Immature natural killer cell (primary cell): ENCODE results near the gene HOXB3. TPM values are rescaled to one million over a fixed set of nuclear protein-coding genes. Genes with fewer than 3 reads are reported as not detected.

Source experiments
- DNase-seq, 3 donors: peaks; one replicate each; pipeline ENCODE4 v3.0.0; 2022; ENCODE audit warnings: mixed read lengths in 1 of 3
- H3K27ac Mint-ChIP-seq, 6 donors: one replicate each; pipeline ENCODE4 v1.8.0; 2020; ENCODE audit warnings: mixed read lengths in 6 of 6, mild to moderate bottlenecking in 5 of 6, inconsistent platforms in 4 of 6, moderate library complexity in 3 of 6
- H3K27me3 Mint-ChIP-seq, 3 donors: one replicate each; pipeline ENCODE4 v1.8.0; 2020 to 2021; ENCODE audit warnings: low read depth in 3 of 3, mild to moderate bottlenecking in 3 of 3, mixed read lengths in 3 of 3, moderate library complexity in 3 of 3, inconsistent platforms in 1 of 3
- H3K36me3 Mint-ChIP-seq, 3 donors: one replicate each; pipeline ENCODE4 v1.8.0; 2020; ENCODE audit warnings: mixed read lengths in 3 of 3, inconsistent platforms in 2 of 3, mild to moderate bottlenecking in 2 of 3
- H3K4me1 Mint-ChIP-seq, 2 donors: one replicate each; pipeline ENCODE4 v1.8.0; 2020; ENCODE audit warnings: inconsistent platforms in 2 of 2, mild to moderate bottlenecking in 2 of 2, mixed read lengths in 2 of 2, moderate library complexity in 1 of 2
- H3K4me3 Mint-ChIP-seq, 5 donors: one replicate each; pipeline ENCODE4 v1.8.0; 2020; ENCODE audit warnings: mild to moderate bottlenecking in 5 of 5, mixed read lengths in 5 of 5, inconsistent platforms in 3 of 5, moderate library complexity in 3 of 5
- H3K9me3 Mint-ChIP-seq, 6 donors: one replicate each; pipeline ENCODE4 v1.8.0; 2020; ENCODE audit warnings: mild to moderate bottlenecking in 6 of 6, mixed read lengths in 6 of 6, inconsistent platforms in 4 of 6, moderate library complexity in 3 of 6
- polyA plus RNA-seq, 3 donors: library from polyadenylated mRNA; unstranded; fragments of 300-500 nt; fragmentation: Illumina TruSeq; gene quantifications; one replicate each; pipeline ENCODE4 v1.2.3, GENCODE V29; 2021

The HOXB3 gene
- polyA plus RNA-seq, 3 donors from 2014 or later = 0.26 to 0.45 TPM; not detected in 1

DNA sequence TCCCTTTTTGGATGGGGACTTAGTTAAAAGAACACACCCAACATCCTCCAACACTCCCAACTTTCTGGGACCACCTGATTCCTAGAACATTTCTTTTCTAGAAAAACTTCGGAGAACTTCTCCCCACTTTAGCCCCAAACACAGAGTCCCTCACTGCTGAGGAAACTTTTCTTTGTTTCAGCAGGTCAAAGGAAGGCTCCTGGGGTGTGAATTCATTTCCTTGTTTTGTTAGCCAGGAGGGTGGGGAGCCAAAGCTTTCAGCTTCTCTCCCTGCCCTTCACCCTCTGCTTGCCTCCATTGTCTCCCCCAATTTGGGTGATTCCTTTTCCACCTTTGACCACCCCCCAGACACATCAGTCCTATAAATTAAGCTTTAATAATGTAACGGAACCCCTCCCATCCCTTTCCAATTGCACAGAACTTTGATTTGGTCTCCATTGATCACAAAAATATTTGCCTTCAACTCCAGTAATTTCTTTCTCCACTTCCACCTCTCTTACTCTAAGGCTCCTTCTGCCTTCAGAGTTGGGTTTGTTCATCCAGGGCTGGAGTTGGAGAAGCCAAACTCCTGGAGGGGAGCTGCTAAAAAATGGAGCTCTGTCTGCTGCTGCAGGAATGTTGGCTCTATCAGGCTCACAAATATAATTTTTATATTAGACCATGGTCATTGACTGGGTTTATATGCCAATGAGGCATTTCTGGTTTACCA, 22.2 kb downstream of the HOXB3 start:
- H3K27ac Mint-ChIP-seq = no peak overlapping the region
- H3K27me3 Mint-ChIP-seq = peaks cover 2 to 5% (median 4%) of the 10 kb centered on the region in 3 donors
- no peak overlapping the region for H3K4me3 Mint-ChIP-seq
- H3K36me3 Mint-ChIP-seq = peaks cover 0 to 22% (median 12%) of the 10 kb centered on the region in 3 donors
- DNase-seq = no peak
- no peaks in the 10 kb centered on the region for H3K9me3 Mint-ChIP-seq
- peaks cover 3 to 7% of the 10 kb centered on the region in 2 donors for H3K4me1 Mint-ChIP-seq

DNA sequence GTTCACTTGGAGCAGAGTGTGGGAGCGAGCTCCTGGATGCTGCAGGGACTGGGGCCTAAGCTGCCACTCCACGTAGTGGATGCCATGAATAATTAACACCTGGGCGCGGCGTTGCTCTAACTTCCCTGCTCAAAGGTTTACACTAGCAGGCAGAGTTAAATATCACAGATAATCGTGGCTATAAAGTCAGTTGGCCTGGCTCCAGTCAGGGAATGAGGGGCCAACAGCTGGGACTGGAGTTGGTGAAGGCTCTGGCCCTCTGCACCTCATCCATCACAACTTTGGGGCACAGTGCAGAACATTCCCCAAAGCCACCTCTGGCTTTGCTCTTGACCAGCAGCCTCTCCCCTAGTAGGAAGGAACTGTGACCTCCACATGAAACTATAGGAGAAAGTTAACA, 22.8 kb downstream of the HOXB3 start:
- Mint-ChIP-seq H3K36me3 (peaks cover 0 to 22% (median 12%) of the 10 kb centered on the region in 3 donors), H3K27ac (no peak overlapping the region), H3K4me1 (peaks cover 7 to 11% of the 10 kb centered on the region in 2 donors), H3K4me3 (no peak overlapping the region), H3K9me3 (no peaks in the 10 kb centered on the region), H3K27me3 (peaks cover 2 to 5% (median 4%) of the 10 kb centered on the region in 3 donors)
- no peak for DNase-seq

DNA sequence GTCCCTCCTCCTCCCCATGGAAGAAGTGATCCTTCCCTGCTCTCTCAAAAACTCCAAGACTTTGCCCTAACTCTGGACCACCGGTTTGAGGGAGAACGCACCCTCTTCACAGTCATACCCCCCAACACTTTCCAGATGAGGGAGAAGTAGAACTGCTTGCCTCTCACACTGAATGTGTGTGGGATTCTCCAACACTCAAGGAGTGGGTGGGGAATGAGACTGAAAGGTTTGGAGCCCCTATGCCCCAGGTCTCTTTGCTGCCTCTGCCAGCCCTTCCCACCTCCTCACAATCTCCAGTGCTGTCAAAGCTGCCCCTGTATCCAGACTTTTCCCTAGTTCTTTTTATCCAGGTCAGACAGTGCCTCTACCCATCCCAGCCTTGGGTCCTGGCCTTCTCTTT, 23.3 kb downstream of the HOXB3 start:
- H3K4me3 Mint-ChIP-seq = no peak overlapping the region
- no peak for DNase-seq
- H3K27me3 Mint-ChIP-seq = peaks cover 2 to 5% (median 4%) of the 10 kb centered on the region in 3 donors
- peaks cover 12 to 16% of the 10 kb centered on the region in 2 donors for H3K4me1 Mint-ChIP-seq
- no peak overlapping the region for H3K27ac Mint-ChIP-seq
- no peaks in the 10 kb centered on the region for H3K9me3 Mint-ChIP-seq
- peaks cover 0 to 23% (median 9%) of the 10 kb centered on the region in 3 donors for H3K36me3 Mint-ChIP-seq

DNA sequence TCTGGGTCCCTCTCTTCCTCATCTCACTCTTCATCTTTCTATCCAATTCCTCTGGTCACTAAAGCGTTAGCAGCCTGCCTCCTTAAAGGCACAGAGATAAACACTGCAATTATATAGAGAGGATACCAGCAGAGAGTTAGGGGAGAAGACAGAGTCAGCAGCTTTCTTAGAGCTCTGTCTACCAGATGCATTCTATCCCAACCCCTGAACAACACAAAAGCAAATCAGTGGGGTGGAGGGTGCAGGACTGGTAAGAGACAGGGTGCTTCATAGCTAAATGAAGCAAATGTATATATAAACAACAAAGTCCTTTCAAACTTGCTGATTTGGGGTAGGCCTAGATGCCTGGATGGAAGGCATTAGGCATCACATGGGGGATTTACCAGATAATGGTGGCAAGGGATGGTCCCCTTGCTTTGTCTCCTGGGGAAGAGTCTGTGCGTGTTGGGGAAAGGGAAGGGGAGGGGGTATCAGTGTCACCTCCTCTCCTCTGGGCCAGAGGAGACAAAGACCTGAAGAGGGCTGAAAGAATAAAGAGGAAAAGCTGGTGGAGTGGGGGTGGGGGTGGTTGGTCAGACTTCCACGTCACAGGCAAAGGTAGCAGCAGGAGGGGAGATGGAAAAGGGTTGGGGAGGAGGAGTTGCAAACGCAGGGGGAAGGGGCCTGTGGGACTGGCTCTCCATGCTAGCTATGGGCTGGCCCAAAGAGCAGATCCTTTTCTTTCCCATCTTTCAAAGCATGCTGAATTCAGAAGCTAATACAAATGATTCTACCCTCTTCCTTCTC, 23.9 kb downstream of the HOXB3 start:
- Mint-ChIP-seq H3K27me3 (peaks cover 2 to 4% (median 3%) of the 10 kb centered on the region in 3 donors), H3K4me1 (peaks cover 18 to 22% of the 10 kb centered on the region in 2 donors), H3K36me3 (peaks cover 0 to 19% (median 5%) of the 10 kb centered on the region in 3 donors), H3K4me3 (no peak overlapping the region), H3K9me3 (no peaks in the 10 kb centered on the region), H3K27ac (no peak overlapping the region)
- no peak for DNase-seq

DNA sequence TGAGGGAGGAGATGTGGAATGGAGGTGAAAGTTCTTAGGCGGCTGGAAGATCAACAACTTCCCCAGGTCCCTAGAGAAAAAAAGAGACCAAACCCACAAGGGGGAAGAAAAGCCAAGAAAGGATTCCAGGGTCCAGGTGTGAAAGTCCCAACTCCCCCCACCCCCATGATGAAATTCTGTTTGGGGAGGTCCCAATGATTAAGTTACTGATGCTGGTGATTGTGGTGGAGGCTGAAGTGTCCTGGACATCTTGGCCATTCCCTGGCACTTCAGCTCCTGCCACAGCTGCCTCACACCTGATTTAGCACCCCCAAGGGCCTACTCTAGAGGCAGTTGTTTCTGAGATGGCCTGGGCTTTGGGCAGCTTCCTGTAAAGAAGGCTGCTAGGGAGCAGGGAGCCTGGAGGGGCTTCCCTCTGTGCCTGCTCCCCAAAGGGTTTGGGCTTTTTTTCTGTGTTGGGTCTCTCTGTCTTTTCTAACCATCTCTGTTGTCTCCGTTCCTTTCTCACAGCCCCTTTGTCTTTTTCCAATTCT, 25.0 kb downstream of the HOXB3 start:
- H3K27ac Mint-ChIP-seq = no peak overlapping the region
- H3K9me3 Mint-ChIP-seq = no peaks in the 10 kb centered on the region
- H3K4me3 Mint-ChIP-seq = no peak overlapping the region
- peaks cover 22 to 23% of the 10 kb centered on the region in 2 donors for H3K4me1 Mint-ChIP-seq
- DNase-seq = no peak
- peaks cover 2 to 6% (median 3%) of the 10 kb centered on the region in 3 donors for H3K27me3 Mint-ChIP-seq
- H3K36me3 Mint-ChIP-seq = peaks cover 0 to 19% (median 5%) of the 10 kb centered on the region in 3 donors

DNA sequence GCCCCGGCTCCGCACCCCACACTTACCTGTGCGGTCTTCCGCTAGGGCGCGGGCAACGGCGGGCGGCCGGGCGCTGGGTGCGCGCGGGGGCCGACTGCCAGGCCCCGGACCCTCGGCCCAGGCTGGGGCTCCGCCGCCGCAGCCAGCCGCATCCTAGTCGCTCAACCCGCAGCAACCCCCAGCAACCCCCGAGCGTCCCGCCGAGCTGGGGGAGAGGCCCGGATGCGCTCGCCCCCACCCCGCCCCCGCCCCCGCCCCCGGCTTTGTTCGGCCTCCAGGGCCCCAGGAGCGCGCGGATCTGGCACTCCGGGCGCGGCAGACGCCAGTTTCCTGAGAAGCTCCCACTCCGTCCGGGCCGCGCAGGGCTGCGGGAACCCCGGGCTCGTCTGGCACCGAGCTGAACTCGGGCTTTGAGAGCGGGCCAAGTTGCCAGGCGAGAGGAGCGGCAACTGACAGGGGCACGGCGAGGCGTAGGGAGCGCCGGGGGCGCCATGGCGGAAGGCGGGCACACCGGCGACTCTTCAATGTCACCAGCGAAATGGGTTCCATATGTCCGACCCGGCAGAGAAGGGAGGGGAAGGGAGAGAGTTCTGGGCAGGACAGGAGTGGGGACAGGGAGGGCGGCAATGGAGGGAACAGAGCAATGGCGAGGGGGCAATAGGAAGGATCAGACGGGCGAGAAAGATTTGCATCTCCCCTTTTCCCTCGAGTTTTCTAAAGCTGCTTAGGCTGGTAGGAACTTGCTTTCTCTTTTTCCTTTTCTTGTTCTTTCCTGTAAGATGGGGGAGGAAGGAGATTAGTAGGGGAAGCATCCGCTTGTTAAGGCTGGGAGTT, 25.6 kb downstream of the HOXB3 start:
- H3K9me3 Mint-ChIP-seq = no peaks in the 10 kb centered on the region
- H3K4me3 Mint-ChIP-seq = peak overlapping the region in 2 of 5 donors; percentile 9 to 44
- H3K4me1 Mint-ChIP-seq = peaks cover 22 to 23% of the 10 kb centered on the region in 2 donors
- peaks cover 0 to 15% (median 5%) of the 10 kb centered on the region in 3 donors for H3K36me3 Mint-ChIP-seq
- H3K27me3 Mint-ChIP-seq = peaks cover 2 to 6% (median 3%) of the 10 kb centered on the region in 3 donors
- no peak for DNase-seq
- no peak overlapping the region for H3K27ac Mint-ChIP-seq

DNA sequence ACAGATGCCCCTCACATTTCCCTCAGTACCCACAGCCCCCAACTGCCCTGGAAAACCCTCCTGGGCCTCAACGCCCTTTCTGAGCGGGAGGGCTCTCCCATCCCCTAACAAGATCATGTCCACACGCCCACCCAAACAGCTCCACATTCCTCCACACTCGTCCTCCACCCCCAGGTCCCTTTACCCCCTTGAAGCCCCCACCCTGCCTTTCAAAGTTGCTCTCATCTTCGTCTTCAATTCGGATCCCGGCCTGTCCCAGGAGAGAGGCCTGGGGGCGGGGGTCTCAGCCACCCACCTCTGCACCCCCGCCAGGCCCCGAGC, 26.2 kb downstream of the HOXB3 start:
- Mint-ChIP-seq H3K27me3 (peaks cover 2 to 6% (median 4%) of the 10 kb centered on the region in 3 donors), H3K4me3 (peak overlapping the region in 1 of 5 donors; percentile 32), H3K4me1 (peaks cover 22 to 23% of the 10 kb centered on the region in 2 donors), H3K9me3 (no peaks in the 10 kb centered on the region), H3K36me3 (peaks cover 0 to 12% (median 7%) of the 10 kb centered on the region in 3 donors), H3K27ac (peak overlapping the region in 1 of 6 donors; percentile 36)
- no peak for DNase-seq

DNA sequence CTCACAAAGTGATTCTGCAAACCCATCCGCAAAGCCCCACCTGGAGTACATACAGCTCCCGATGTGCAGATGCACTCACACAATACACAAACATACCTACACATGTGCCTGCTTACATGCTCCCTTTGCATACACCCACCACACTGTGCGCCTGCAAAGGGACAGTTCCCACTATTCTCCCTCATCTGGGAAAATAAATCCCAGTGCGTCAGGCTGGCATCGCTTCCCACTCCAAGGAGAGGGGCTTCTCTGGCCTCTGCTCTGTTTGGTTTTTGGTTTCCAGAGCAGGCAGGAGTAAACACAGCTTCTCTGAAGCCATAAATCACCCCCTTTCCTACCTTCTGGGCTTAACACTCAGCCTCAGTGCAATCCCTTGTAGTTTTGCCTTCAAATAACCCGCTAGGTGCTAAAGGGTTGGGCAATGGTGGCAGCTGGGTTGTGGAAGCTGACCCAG, 26.6 kb downstream of the HOXB3 start:
- Mint-ChIP-seq H3K27me3 (peaks cover 2 to 6% (median 4%) of the 10 kb centered on the region in 3 donors), H3K36me3 (peaks cover 0 to 17% (median 11%) of the 10 kb centered on the region in 3 donors), H3K4me1 (peaks cover 22 to 23% of the 10 kb centered on the region in 2 donors), H3K9me3 (no peaks in the 10 kb centered on the region), H3K27ac (no peak overlapping the region), H3K4me3 (peak overlapping the region in 1 of 5 donors; percentile 32)
- no peak for DNase-seq

DNA sequence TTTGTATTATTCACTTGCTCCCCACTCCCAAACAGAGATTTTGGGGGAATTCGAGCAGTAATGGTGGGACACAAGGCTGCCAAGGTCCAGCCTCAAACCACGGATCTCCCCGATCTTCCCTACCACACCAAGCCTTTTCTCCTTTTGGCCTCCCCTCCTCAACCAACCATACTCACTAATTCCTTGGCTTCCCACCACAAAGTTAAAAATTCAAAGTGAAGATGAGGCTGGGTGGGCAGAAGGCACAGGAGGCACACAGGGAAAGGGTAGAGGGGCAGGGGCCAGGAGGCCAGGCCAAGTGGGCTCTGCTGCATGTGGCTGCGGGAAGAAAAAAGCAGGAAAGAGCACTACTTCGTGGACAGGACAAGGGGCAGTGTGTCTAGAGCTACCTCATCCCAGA, 27.1 kb downstream of the HOXB3 start:
- Mint-ChIP-seq H3K27ac (no peak overlapping the region), H3K9me3 (no peaks in the 10 kb centered on the region), H3K27me3 (peaks cover 2 to 6% (median 4%) of the 10 kb centered on the region in 3 donors), H3K4me3 (no peak overlapping the region), H3K4me1 (peaks cover 22 to 23% of the 10 kb centered on the region in 2 donors), H3K36me3 (peaks cover 0 to 17% (median 13%) of the 10 kb centered on the region in 3 donors)
- DNase-seq = no peak

DNA sequence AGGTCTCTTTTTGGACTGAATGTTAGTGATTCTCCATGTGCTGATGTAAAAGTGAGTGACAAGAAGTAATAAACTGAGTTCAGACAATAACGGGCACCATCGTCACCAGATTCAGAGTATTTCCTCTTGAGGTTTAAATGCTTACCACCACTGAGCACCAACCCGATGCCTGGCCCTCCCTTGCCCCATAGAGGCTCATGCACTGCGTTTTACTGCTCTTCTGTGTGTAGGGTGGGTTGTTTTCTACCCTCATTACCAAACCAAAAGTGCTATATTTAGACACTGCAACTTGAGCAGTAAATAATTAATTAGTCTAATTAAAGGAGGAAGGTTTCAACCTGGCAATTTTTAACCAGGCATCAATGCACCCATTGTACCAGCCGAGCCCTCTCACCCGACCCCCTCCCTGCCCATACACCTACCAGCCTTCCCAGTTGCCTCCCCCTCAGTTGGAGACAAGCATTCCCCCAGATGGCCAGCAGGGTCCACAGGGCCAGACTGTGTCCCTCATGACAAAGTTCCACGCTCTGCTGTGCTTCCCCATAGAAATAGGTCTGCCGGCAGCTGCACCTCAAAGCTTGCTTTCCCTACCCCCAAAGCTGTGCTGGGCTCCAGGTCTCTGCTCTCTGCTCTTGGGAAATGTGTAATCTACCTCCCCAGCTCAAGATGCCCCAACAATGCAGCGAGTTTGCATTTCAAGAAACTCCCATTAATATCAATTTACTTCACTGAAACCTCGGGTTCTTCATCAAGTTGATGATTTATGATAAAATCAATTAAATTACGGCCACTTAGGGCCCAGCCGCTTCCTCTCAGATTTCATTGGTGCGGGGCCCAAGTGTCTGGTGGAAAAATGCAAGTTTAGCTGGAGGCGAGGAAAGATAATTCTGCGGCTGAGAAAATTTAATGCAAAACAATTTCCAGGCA, 27.9 kb downstream of the HOXB3 start:
- Mint-ChIP-seq H3K9me3 (no peaks in the 10 kb centered on the region), H3K27ac (peak overlapping the region in 5 of 6 donors; percentile 50 to 85 (median 81)), H3K4me3 (peak overlapping the region; percentile 13 to 73 (median 25)), H3K4me1 (peaks cover 22 to 23% of the 10 kb centered on the region in 2 donors), H3K36me3 (peaks cover 0 to 17% (median 16%) of the 10 kb centered on the region in 3 donors), H3K27me3 (peaks cover 2 to 6% (median 4%) of the 10 kb centered on the region in 3 donors)
- peak in 2 of 3 donors; percentile 31 to 43 for DNase-seq

DNA sequence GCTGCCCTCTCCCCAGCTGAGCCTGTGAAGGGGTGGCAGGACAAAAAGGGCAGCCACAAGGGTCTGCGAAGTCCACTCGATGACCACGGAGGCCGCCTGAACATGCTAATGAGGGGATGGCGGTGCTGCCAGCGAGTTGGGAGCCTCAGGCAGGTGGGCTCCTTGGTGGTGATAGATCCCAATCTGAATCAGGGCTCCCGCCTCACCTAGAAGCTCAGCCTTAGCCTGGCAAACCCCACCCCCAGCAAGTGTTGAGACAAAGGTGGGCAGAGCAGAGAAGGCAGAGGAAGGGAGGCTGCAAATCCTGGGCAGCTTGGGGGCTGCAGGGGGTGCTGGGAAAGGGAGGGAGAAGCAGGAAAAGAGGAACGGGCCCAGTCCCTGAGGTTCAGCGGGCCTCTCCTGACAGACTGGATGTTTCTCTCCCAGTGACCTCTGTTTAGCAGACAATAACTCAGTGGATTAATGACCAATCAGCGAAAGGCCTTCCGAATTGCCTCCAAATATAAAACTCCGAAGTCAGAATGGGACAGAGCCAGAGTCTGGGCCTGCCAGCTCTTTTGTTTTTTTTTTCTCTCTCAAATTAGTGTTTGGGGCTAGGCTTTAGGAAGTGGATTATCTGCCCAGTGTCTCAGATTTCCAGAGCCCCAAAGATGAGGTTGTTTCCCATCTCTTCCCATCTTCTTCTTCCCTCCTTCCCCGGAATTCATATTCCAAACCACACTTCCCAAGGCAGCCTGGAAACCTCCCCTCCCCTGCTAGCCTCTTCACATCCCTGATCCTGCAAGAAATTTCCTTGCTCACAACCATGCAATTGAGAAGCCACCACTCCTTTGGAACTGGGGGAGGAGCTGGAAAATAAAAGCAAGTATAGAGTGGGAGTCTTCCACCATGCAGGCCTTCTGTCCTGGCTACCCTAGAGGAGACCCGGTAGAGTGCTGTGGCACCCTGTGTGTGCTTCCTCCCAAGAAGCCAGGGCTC, 29.9 kb downstream of the HOXB3 start:
- Mint-ChIP-seq H3K4me3 (peak overlapping the region in 1 of 5 donors; percentile 12), H3K36me3 (peaks cover 4 to 20% (median 17%) of the 10 kb centered on the region in 3 donors), H3K27ac (no peak overlapping the region), H3K4me1 (peaks cover 30 to 37% of the 10 kb centered on the region in 2 donors), H3K9me3 (no peaks in the 10 kb centered on the region), H3K27me3 (peaks cover 7 to 9% (median 7%) of the 10 kb centered on the region in 3 donors)
- no peak for DNase-seq
